HG03159 (cell line): Measurements from ENCODE around the gene MRPS7.
A peak's percentile ranks its signal among the peaks of the same experiment; 100 is the strongest.
"Not testable (repeated sequence)": the region's sequence is repeated elsewhere in the genome, so short reads cannot be mapped to it uniquely, and the experiment has no call there.

Source experiments
- ATAC-seq: cut with Tn5 transposase; IDR thresholded peaks from one replicate; pipeline ENCODE4 v1.9.1; 2021; ENCODE audit warnings: mild to moderate bottlenecking, moderate library complexity; ENCODE audit not compliant: unreplicated experiment

Gene MRPS7

GRCh38 chr17:75242461-75243042 lies 19.1 kb upstream of the MRPS7 start:
- ATAC-seq = no peak

GRCh38 chr17:75244133-75244866 lies 17.4 kb upstream of the MRPS7 start:
- ATAC-seq = no peak

DNA sequence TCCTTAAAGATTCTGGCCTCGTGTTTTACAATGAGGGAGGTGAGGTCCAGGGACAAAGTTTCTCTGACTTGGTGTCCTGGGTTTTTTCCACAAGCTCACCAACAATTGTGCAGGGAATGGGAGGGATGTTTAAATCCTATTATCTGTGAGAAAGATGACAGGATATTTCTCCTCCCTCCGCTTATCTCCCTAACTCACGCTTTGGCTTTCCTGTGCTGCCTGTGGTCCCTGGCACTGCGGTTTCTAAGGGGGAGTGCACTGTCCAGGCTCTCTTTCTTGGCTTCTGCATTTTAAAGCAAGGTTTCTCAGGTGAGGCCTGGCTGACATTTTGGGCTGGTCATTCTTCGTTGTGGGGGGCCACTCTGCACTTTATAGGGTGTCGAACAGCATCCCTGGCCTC lies 16.7 kb upstream of the MRPS7 start:
- ATAC-seq = no peak

GRCh38 chr17:75246404-75246803 lies 15.3 kb upstream of the MRPS7 start:
- no peak for ATAC-seq

DNA sequence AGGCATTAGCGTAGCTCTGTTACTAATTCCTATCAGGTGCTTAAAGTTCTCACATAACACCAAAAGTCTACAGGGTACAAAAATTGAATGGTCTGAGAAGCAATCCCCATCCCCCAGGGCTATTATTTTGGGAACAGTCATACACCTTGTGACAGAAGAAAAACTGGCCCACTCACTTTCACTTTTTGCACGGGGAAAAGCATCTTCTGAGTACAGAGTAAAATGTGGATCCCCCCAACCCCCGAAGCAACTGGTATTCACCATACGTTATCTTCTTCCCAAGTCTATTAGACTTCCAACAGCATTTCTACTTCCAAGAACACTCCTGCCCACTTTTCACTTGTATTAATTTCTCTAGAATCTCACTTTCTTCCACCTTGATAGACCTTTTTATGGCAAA lies 12.1 kb upstream of the MRPS7 start:
- no peak for ATAC-seq

- ATAC-seq = peak; percentile 87
Measured at GRCh38 chr17:75250009-75250471, 11.6 kb upstream of the MRPS7 start.

- ATAC-seq = no peak
Measured at GRCh38 chr17:75252039-75252816, 9.5 kb upstream of the MRPS7 start.

- ATAC-seq = not testable (repeated sequence)
Measured at GRCh38 chr17:75255954-75256698, 5.6 kb upstream of the MRPS7 start.

DNA sequence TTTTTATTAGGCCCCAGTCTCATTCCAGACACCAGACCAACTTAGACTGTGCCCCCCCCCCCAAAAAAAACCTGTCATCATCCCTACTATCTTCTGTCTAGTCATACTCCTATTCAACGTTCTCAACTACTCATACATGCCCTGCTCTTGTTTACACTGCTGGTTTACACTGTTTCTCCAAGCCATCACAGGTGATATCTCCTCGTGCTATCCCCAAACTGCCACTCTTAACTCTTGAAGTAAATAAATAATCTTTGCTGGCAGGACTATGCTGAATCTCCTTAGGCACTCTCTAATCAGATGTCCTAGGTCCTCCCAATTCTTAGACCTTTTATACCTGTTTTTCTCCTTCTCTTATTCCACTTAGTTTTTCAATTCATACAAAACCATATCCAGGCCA lies 4.5 kb upstream of the MRPS7 start:
- not testable (repeated sequence) for ATAC-seq

- ATAC-seq = peak; percentile 21
Measured at GRCh38 chr17:75260641-75261335, 891 bp upstream of the MRPS7 start.

DNA sequence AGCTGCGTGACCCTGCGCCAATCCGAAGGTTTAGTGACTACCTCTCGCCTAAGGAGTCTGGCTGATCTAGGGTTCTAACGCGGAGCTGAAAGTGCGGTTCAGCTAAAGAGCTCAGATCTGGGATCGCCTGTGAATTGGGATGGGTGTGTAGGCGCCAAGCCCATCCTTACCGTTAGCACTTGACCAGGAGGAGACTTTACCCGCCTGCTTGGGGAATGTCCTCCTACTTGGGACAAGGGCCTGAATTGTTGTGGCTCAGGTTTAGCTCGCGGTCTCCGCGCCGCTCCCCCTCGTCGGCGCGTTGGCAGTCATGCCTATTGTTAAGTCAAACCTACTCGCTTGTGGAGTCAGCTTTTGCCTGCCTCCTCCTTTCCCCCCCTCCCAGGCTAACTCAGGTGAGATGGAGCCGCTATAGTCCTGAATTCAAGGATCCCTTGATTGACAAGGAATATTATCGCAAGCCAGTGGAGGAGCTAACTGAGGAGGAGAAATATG lies 480 bp downstream of the MRPS7 start:
- peak; percentile 10 for ATAC-seq

- no peak for ATAC-seq
Measured at GRCh38 chr17:75263055-75263454, 1.4 kb downstream of the MRPS7 start.

GRCh38 chr17:75265614-75266315 lies 4.1 kb downstream of the MRPS7 start:
- ATAC-seq = no peak

- no peak for ATAC-seq
Measured at GRCh38 chr17:75266316-75267152, 4.9 kb downstream of the MRPS7 start.

GRCh38 chr17:75267153-75267410 lies 5.4 kb downstream of the MRPS7 start:
- ATAC-seq = no peak

- ATAC-seq = no peak
Measured at GRCh38 chr17:75267411-75268232, 5.9 kb downstream of the MRPS7 start.

DNA sequence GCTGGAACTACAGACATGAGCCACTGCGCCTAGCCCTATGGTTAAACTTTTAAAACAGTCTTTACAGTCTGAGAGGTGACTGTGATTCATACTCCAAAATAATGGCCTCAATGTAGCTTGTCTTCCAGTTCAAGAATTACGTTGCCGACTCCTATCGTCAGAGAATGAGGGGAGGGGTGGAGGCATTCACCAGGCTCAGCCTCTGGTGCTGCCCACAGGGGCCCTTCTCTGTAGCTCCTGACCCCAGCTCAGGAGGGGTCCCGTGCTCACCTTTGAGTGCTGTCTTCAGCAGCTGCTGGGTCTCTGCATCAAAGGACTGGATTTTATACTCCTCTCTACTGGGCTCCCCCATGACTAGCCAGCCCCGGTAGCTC lies 8.2 kb downstream of the MRPS7 start:
- no peak for ATAC-seq

DNA sequence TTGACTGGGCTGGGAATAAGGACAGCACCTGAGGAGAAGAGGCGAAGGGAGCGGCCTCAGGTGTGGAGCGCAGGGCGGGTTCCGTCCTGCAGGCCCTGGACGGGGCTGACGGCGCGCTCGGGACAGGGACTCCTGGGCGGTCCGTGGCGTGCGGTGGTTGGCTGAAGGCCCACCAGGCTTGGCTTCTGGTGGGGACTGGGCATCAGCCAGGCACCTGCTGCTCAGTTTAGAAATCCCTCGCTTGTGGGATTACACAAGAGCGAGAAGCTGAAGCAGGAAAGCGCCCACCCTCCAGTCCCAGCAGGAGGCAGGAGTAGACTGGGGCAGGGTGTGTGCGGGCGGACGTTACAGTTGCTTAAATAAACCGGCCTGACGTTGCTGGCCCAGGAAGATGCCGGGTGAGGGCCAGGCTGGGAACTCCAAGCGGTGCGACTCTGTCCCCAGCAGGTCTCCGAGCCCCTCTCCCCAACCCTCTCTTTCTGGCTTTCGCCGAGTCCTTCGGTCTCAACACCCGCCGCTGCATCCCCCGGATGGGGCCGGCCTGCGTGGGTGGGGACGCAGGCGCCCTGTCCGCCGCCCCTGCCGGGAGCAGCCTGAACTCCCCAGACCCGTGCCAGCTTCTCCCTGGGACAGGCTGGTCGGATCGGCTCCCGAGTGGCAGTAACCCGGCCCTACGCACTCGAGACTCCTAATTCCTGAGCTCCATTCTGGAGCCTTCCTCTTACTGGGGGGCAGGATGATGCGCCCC lies 8.7 kb downstream of the MRPS7 start:
- peak; percentile 38 for ATAC-seq
